Mucosa of stomach (tissue), 1 donor: Measurements from ENCODE around the gene SLC39A6.
"Not testable (repeated sequence)": the region's sequence is repeated elsewhere in the genome, so short reads cannot be mapped to it uniquely, and the experiment has no call there.

Source experiments
- H3K27me3 ChIP-seq: one replicate; pipeline ENCODE4 v1.7.0; 2013; ENCODE audit warnings: mild to moderate bottlenecking, low read length; ENCODE audit not compliant: control insufficient read depth, insufficient read depth
- H3K36me3 ChIP-seq: one replicate; pipeline ENCODE4 v1.7.0; 2013; ENCODE audit warnings: low read length; ENCODE audit not compliant: control insufficient read depth, insufficient read depth
- H3K4me1 ChIP-seq: one replicate; pipeline ENCODE4 v1.7.0; 2013; ENCODE audit warnings: mild to moderate bottlenecking, low read length; ENCODE audit not compliant: control insufficient read depth, insufficient read depth
- H3K4me3 ChIP-seq: one replicate; pipeline ENCODE4 v1.7.0; 2013; ENCODE audit warnings: low read length
- H3K9ac ChIP-seq: one replicate; pipeline ENCODE4 v1.7.0; 2013; ENCODE audit warnings: mild to moderate bottlenecking, low read length, moderate library complexity
- H3K9me3 ChIP-seq: one replicate; pipeline ENCODE4 v1.7.0; 2013; ENCODE audit warnings: mild to moderate bottlenecking, low read length, moderate library complexity; ENCODE audit not compliant: control insufficient read depth
- donor health status: Pancreatic carcinoma.

The SLC39A6 gene

GRCh38 chr18:36114251-36114650 is 14.9 kb downstream of the SLC39A6 start:
- H3K4me3 ChIP-seq = no peak overlapping the region
- H3K36me3 ChIP-seq = no peaks in the 10 kb centered on the region
- H3K9ac ChIP-seq = no peak overlapping the region

GRCh38 chr18:36112302-36112701 is 16.8 kb downstream of the SLC39A6 start:
- Histone ChIP-seq H3K9ac (no peak overlapping the region), H3K36me3 (no peaks in the 10 kb centered on the region), H3K9me3 (no peaks in the 10 kb centered on the region), H3K4me1 (no peaks in the 10 kb centered on the region), H3K4me3 (no peak overlapping the region), H3K27me3 (no peaks in the 10 kb centered on the region)

More at GRCh38 chr18:36114251-36114650, 14.9 kb downstream of the SLC39A6 start:
- no peaks in the 10 kb centered on the region for H3K27me3 ChIP-seq
- H3K9me3 ChIP-seq = no peaks in the 10 kb centered on the region
- H3K4me1 ChIP-seq = no peaks in the 10 kb centered on the region

DNA sequence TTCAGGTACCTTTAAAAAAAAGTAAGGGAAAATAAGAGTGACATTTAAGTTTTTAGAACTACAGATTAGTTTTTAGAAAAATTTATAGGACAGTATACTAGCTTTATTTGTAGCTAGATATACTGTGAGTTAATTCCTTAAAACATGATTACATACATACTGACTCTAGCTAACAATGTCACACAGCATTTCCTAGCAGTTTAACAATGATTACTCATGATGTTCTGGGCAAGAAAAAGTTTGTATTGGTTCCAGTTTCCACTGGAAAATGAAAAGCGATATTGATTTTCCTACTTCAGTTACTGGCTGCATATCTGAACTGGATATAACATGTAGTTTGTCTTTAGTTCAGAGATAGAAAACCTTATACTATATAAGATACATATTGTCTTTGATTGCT is 19.4 kb downstream of the SLC39A6 start:
- H3K9me3 ChIP-seq = no peaks in the 10 kb centered on the region
- H3K4me3 ChIP-seq = no peak overlapping the region
- no peaks in the 10 kb centered on the region for H3K36me3 ChIP-seq
- no peak overlapping the region for H3K9ac ChIP-seq
- no peaks in the 10 kb centered on the region for H3K27me3 ChIP-seq
- H3K4me1 ChIP-seq = no peaks in the 10 kb centered on the region

GRCh38 chr18:36108601-36109000 is 20.5 kb downstream of the SLC39A6 start:
- Histone ChIP-seq H3K36me3 (no peaks in the 10 kb centered on the region), H3K4me1 (no peaks in the 10 kb centered on the region), H3K27me3 (no peaks in the 10 kb centered on the region), H3K9ac (no peak overlapping the region), H3K4me3 (no peak overlapping the region), H3K9me3 (no peaks in the 10 kb centered on the region)

- H3K9me3 ChIP-seq = no peaks in the 10 kb centered on the region
- no peaks in the 10 kb centered on the region for H3K36me3 ChIP-seq
- H3K9ac ChIP-seq = no peak overlapping the region
- no peaks in the 10 kb centered on the region for H3K27me3 ChIP-seq
- no peaks in the 10 kb centered on the region for H3K4me1 ChIP-seq
- no peak overlapping the region for H3K4me3 ChIP-seq
These were observed 20.9 kb downstream of the SLC39A6 start for GRCh38 chr18:36108196-36108595.

GRCh38 chr18:36107477-36107876 is 21.7 kb downstream of the SLC39A6 start:
- no peaks in the 10 kb centered on the region for H3K27me3 ChIP-seq
- H3K4me1 ChIP-seq = no peaks in the 10 kb centered on the region
- H3K36me3 ChIP-seq = no peaks in the 10 kb centered on the region
- H3K9me3 ChIP-seq = no peaks in the 10 kb centered on the region
- H3K4me3 ChIP-seq = no peak overlapping the region
- no peak overlapping the region for H3K9ac ChIP-seq

- Histone ChIP-seq H3K4me1 (no peaks in the 10 kb centered on the region), H3K9me3 (no peaks in the 10 kb centered on the region), H3K27me3 (no peaks in the 10 kb centered on the region), H3K4me3 (no peak overlapping the region), H3K9ac (no peak overlapping the region), H3K36me3 (no peaks in the 10 kb centered on the region)
These were observed 24.4 kb downstream of the SLC39A6 start for GRCh38 chr18:36104749-36105148.

DNA sequence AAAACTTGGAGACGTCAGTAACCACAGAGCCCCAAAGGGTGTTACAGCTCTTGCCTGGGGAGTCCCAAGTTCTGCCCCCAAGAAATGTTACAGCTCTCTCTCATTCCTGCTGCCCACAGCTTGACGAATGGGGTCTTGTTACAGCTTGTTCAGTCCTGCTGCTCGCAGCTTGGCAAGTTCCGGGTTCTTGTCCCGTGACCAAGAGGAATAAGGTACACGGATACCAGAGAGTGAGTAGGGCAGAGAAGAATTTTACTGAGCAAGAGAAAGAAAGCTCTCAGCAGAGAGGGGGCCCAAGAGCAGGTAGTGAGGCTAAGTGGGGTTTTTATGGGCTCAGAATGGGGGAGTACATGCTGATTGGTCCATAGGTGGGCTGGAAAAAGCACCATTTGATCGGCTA is 27.2 kb downstream of the SLC39A6 start:
- no peaks in the 10 kb centered on the region for H3K9me3 ChIP-seq
- no peak overlapping the region for H3K9ac ChIP-seq
- no peaks in the 10 kb centered on the region for H3K36me3 ChIP-seq
- no peaks in the 10 kb centered on the region for H3K4me1 ChIP-seq
- no peaks in the 10 kb centered on the region for H3K27me3 ChIP-seq
- no peak overlapping the region for H3K4me3 ChIP-seq

DNA sequence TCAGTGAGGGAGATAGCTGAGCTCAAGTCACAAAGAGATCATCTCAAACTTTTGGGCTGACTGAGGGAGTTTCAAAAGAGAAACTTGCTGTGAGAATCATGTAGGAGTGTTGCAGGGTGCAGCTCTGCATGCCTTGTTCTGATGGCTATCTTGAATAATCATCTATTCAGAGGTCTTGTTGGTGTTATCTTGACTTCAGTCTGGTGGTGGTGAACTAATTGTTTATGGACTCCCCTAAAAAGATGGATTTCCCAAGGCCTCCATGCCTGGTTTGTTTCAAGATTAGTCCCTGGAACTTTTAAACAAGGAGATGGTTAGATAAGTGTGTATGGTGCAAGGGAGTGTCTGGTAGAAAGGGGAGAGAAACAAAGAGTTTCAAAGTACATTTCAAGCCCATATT is 29.8 kb downstream of the SLC39A6 start:
- Histone ChIP-seq H3K4me3 (no peak overlapping the region), H3K27me3 (no peaks in the 10 kb centered on the region), H3K9me3 (no peaks in the 10 kb centered on the region), H3K4me1 (no peaks in the 10 kb centered on the region), H3K9ac (no peak overlapping the region), H3K36me3 (no peaks in the 10 kb centered on the region)

DNA sequence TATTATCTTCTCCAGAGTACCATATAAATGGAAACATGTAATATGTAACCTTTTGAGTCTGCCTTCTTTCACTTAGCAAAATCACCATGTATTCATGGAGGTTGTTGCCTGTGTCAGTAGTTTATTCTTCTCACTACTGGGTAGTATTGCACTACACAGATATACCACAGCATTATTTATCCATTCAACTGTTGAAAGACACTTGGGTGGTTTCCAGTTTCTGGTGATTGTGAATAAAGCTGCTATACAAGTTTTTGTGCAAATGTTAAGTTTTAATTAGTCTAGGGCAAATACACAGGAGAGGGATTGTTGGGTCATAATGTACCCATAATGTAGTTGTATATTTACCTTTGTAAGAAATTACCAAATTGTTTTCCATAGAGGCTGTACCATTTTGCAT is 32.2 kb downstream of the SLC39A6 start:
- Histone ChIP-seq H3K27me3 (no peaks in the 10 kb centered on the region), H3K9me3 (no peaks in the 10 kb centered on the region), H3K36me3 (no peaks in the 10 kb centered on the region), H3K9ac (no peak overlapping the region), H3K4me3 (no peak overlapping the region), H3K4me1 (no peaks in the 10 kb centered on the region)

GRCh38 chr18:36095936-36096519 is 33.1 kb downstream of the SLC39A6 start:
- Histone ChIP-seq H3K4me1 (no peaks in the 10 kb centered on the region), H3K4me3 (no peak overlapping the region), H3K27me3 (no peaks in the 10 kb centered on the region), H3K9ac (no peak overlapping the region), H3K36me3 (no peaks in the 10 kb centered on the region), H3K9me3 (no peaks in the 10 kb centered on the region)

GRCh38 chr18:36094431-36094830 is 34.7 kb downstream of the SLC39A6 start:
- Histone ChIP-seq H3K9me3 (no peaks in the 10 kb centered on the region), H3K4me1 (no peaks in the 10 kb centered on the region), H3K4me3 (no peak overlapping the region), H3K36me3 (no peaks in the 10 kb centered on the region), H3K27me3 (no peaks in the 10 kb centered on the region), H3K9ac (no peak overlapping the region)

GRCh38 chr18:36092116-36092515 is 37.0 kb downstream of the SLC39A6 start:
- not testable (repeated sequence) for H3K9me3 ChIP-seq

More at GRCh38 chr18:36092116-36092515, 37.0 kb downstream of the SLC39A6 start:
- H3K4me1 ChIP-seq, H3K9ac ChIP-seq, H3K27me3 ChIP-seq, H3K36me3 ChIP-seq, H3K4me3 ChIP-seq: not testable (repeated sequence)
